SH-SY5Y (cell line): Measurements from ENCODE around the gene COPS7A.

Experiments used
- GATA2 ChIP-seq: IDR thresholded peaks from 2 replicates; pipeline ENCODE4 v1.6.1; 2011; ENCODE audit warnings: mild to moderate bottlenecking, low read depth, low read length
- GATA3 ChIP-seq: IDR thresholded peaks from 2 replicates; pipeline ENCODE4 v1.6.1; 2011; ENCODE audit warnings: low read depth, mild to moderate bottlenecking, low read length, moderate library complexity

Gene COPS7A

GRCh38 chr12:6697584-6698351, 26.1 kb upstream of the COPS7A start:
- TF ChIP-seq GATA3 (no peak), GATA2 (no peak)

- no peak for TF ChIP-seq GATA2
- no peak for TF ChIP-seq GATA3
These were observed 25.3 kb upstream of the COPS7A start for GRCh38 chr12:6698352-6699046.

DNA sequence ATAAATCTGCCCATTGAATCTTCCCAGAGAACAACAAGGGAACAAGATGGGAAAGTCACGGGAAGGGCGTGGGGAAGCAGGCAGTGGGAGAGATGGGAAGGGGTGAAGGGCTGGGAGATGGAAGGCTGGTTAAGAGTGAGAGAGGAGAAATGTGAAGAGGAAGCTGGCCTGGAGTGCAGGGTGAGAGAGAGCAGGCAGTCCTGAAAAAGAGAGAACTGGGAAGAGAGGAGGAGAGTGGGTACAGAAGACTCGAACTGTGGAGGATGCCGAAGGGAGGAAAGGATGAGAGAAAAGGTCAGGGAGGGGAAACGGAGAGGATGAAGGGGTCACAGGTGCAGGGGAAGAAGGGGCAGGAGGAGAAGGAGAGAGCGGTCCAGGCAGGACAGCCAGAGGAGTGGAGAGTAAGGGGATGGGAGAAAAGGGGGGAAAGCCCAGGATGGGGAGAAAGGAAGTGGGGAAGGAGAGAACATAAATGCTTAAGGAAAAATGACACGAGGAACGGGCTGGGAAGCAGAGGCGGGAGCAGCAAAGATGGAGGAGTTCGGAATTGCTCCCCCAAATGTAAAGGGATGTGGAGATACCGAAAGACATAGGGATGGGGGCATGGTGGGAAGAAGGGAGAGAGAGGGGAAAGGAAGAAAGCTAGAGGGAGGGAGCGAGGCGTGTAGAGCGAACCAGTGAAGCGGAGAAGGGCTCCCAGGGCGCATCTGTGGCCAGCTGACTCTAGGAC, 24.4 kb upstream of the COPS7A start:
- no peak for TF ChIP-seq GATA2
- TF ChIP-seq GATA3: no peak

- TF ChIP-seq GATA3: no peak
These were observed 23.7 kb upstream of the COPS7A start for GRCh38 chr12:6699989-6700645.

DNA sequence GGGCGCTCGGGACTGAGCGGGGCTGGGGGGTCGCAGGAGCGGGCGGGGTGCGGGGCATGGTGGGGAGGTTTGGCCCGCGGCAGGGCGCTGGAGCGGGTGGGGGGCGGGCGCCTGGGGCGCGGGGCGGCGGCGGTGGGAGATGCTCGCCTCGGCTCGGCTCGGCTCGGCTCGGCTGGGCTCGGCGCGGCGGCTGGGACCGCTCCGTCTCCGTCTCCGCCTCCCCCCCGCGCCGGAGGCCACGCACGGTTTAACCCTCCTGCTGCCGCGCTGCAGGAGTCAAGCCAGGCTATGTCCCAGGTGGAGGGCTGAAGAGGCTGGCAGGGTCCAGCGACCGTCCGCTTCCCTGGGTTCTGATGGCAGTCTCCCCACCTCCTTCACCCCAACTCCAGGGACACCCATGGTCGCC, 23.2 kb upstream of the COPS7A start, which contains the start of gene PIANP:
Gene PIANP (minus strand): TSS at position 170 of the 406 bp plus-strand sequence. CDS start 2,754 bp downstream, outside the sequence.
- TF ChIP-seq GATA3 (no peak), GATA2 (no peak)

- TF ChIP-seq GATA2: no peak
- TF ChIP-seq GATA3: no peak
These were observed 22.6 kb upstream of the COPS7A start for GRCh38 chr12:6701078-6701768.

DNA sequence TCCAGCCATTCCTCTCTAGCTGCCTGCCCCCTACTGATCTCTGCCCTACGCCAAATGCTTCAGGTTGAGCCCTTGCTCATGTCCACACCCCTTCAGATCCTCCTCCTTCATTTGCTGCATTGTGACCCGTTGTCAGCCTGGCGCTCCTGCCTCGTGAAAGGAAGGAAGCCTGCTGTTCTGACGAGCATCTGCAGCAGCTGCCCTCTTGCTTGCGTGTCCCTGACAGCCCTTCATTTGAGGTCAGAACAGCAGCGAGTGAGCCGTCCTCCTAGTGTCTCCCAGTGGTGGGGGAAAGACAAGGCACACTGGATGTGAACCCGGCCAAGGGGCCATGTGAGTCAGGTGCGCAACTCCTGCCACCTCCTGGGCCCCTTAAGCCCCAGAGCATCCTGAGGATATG, 20.2 kb upstream of the COPS7A start:
- TF ChIP-seq GATA2 (no peak), GATA3 (no peak)

GRCh38 chr12:6708960-6709394, 14.9 kb upstream of the COPS7A start:
- TF ChIP-seq GATA2: no peak

GRCh38 chr12:6716874-6717437, 6.9 kb upstream of the COPS7A start:
- no peak for TF ChIP-seq GATA3
- no peak for TF ChIP-seq GATA2

DNA sequence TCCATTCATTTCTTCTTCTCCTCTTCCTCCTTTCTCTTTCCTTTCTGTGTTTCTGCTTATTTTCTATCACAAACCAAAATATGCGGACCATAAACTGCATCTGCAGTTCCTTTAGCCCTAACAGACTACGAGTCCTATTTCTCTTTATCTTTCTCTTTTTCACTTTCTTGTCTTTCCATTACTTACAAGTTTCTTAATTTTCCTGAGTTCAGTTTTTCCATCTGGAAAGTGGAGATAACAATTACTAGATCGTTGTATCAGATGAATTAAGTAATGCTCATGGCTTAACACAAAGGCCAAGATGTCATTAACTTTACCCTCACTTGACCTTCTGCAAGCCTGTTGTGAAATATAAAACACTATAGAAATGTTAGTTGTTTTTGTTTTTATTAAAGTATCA, 983 bp upstream of the COPS7A start:
- TF ChIP-seq GATA2 (no peak), GATA3 (no peak)

GRCh38 chr12:6724409-6724797, 557 bp downstream of the COPS7A start:
- TF ChIP-seq GATA2 (no peak), GATA3 (no peak)

- TF ChIP-seq GATA3 (no peak), GATA2 (no peak)
These were observed 1.5 kb downstream of the COPS7A start for GRCh38 chr12:6725350-6725749.

DNA sequence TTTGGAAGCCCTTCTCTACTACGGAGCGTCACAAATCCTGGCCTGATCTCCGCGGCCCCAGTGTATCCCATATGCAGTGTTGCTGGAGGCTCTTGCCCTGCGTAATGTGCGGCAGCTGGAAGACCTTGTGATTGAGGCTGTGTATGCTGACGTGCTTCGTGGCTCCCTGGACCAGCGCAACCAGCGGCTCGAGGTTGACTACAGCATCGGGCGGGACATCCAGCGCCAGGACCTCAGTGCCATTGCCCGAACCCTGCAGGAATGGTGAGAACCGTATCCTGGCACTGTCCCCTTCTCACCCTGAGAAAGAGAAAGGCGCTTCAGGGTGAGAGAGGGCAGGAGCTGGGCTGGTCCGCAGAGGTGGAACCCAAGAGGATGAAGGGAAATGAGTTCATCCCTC, 5.3 kb downstream of the COPS7A start:
- TF ChIP-seq GATA2: no peak
- TF ChIP-seq GATA3: no peak
